Adrenal gland (tissue), 12 donors: ENCODE results near the gene RNF141. TPM values are rescaled to one million over a fixed set of nuclear protein-coding genes. Genes with fewer than 3 reads are reported as not detected.
A peak's percentile ranks its signal among the peaks of the same experiment; 100 is the strongest.

Experiments used
- DNase-seq, 7 donors: peaks; one replicate each; pipeline ENCODE4 v3.0.0-alpha.2; 2019 to 2020
- H3K27ac ChIP-seq, 5 donors: fragments of 200-600 bp; sonication (generic) in 4 of 5; 1 replicate in 3 of 5; 2 replicates in 2 of 5; pipeline versions ENCODE4 v1.5.1 to v1.8.0; 2016 to 2020; ENCODE audit warnings: mild to moderate bottlenecking in 1 of 5
- H3K27me3 ChIP-seq: fragments of 200-600 bp; 2 replicates; pipeline ENCODE4 v1.8.0; 2021
- H3K36me3 ChIP-seq, 2 donors: fragments of 200-600 bp; replicated peaks in 1 of 2; 1 replicate in 1 of 2; 2 replicates in 1 of 2; pipeline versions ENCODE4 v1.5.1 to v1.8.0; 2018 to 2022
- H3K4me1 ChIP-seq, 2 donors: fragments of 200-600 bp; replicated peaks in 1 of 2; 1 replicate in 1 of 2; 2 replicates in 1 of 2; pipeline versions ENCODE4 v1.5.1 to v1.8.0; 2018 to 2021
- H3K4me3 ChIP-seq, 4 donors: fragments of 200-600 bp; sonication (generic) in 3 of 4; one replicate each; pipeline ENCODE4 v1.5.1; 2016 to 2018
- H3K9me3 ChIP-seq, 3 donors: fragments of 200-600 bp; sonication (generic) in 1 of 3; replicated peaks in 1 of 3; 1 replicate in 2 of 3; 2 replicates in 1 of 3; pipeline versions ENCODE4 v1.5.1 to v1.8.0; 2016 to 2021
- CTCF ChIP-seq, 6 experiments: fragments of 450-650 bp in 4 of 6; fragments of 200-600 bp in 2 of 6; sonication (generic) in 1 of 6; IDR thresholded peaks; 1 replicate in 5 of 6; 2 replicates in 1 of 6; pipeline versions ENCODE4 v1.5.1 to v1.8.0; 2016 to 2021; ENCODE audit warnings: antibody characterized with exemption in 6 of 6, mild to moderate bottlenecking in 2 of 6, moderate library complexity in 1 of 6
- POLR2A ChIP-seq, 2 donors: fragments of 450-650 bp; IDR thresholded peaks; one replicate each; pipeline ENCODE4 v1.6.1; 2017; ENCODE audit warnings: antibody characterized with exemption in 2 of 2, mild to moderate bottlenecking in 2 of 2, moderate library complexity in 1 of 2
- WGBS, 4 donors: extraction: QIAGEN DNeasy Blood & Tissue Kit in 2 of 4; methylation state at CpG; one replicate each; pipeline versions ENCODE4 v1.1.5 to v1.1.7; 2013 to 2017; 5-methylcytosine and 5-hydroxymethylcytosine counted together
- intact Hi-C, 2 donors: fragments of 100-400 bp; cut with DNase I; formaldehyde crosslinking; loops; one replicate each; pipeline versions ENCODE4 v1.14.1 to v1.15.0; 2022 to 2023
- polyA plus RNA-seq, 3 donors: library from polyadenylated mRNA; stranded (reverse); fragments of 200-250 nt in 2 of 3; fragments of 350-450 nt in 1 of 3; fragmentation: Illumina TruSeq in 1 of 3; extraction: RNeasy Lipid Tissue Mini Kit (QIAGEN cat#74804) in 1 of 3; gene quantifications; one replicate each; pipeline ENCODE4 v1.2.3, GENCODE V29; 2013 to 2014
- total RNA-seq, 9 donors: library from RNA; depleted of rRNA in 4 of 9; stranded (reverse); fragments of >200 nt in 4 of 9; fragments of 120-200 nt in 1 of 9; fragmentation: NEBNext Ultra II Directional in 1 of 9; extraction: Animal tissue kit (Norgen Biotek cat#: 25700) in 1 of 9; gene quantifications; one replicate each; pipeline versions ENCODE4 v1.1.0 to v1.2.4, GENCODE V29; 2013 to 2023
- donor health status: healthy with polysubstance abuse.
- donor health status: Bipolar disorder and iron deficiency.
- donor health status: DM: yes; HTN: yes; CAD: no.
- donor health status: DM: no; HTN: no; CAD: no.
- donor health status: DM: no; HTN: no; CAD: no.
- donor health status: DM: yes; HTN: yes; CAD: no.

RNF141 gene
- total and polyA plus RNA-seq, 12 donors = 10.3 to 109 (median 56.1) TPM

- peaks cover 0 to 21% of the 10 kb centered on the region in 2 donors for H3K36me3 ChIP-seq
- H3K9me3 ChIP-seq = no peaks in the 10 kb centered on the region
- WGBS, 4 donors = 78 to 90% (median 83%) methylated on average over 3 of the region's 3 CpGs
- intact Hi-C loops = loop anchor here in 1 of 2 donors (10.0 kb wide), 1 partner anchor 171 kb away; no protein-coding TSS in a partner anchor
- DNase-seq = no peak
- peaks cover 13 to 24% of the 10 kb centered on the region in 2 donors for H3K4me1 ChIP-seq
- no peaks in the 10 kb centered on the region for H3K27me3 ChIP-seq
- no peak for TF ChIP-seq POLR2A (IDR thresholded peaks at IDR 0.05)
- no peak for TF ChIP-seq CTCF (IDR thresholded peaks at IDR 0.05)
- H3K4me3 ChIP-seq = no peak overlapping the region
- peak overlapping the region in 2 of 5 donors; percentile 29 to 90 for H3K27ac ChIP-seq
Measured at GRCh38 chr11:10564030-10564429, 23.0 kb upstream of the RNF141 start.

GRCh38 chr11:10561947-10562346, 21.0 kb upstream of the RNF141 start:
- TF ChIP-seq CTCF (IDR thresholded peaks at IDR 0.05) (no peak), POLR2A (IDR thresholded peaks at IDR 0.05) (no peak)
- intact Hi-C loops = loop anchor here in 1 of 2 donors (10.0 kb wide), 1 partner anchor 173 kb away; no protein-coding TSS in a partner anchor

GRCh38 chr11:10561043-10561818, 20.2 kb upstream of the RNF141 start:
- peaks cover 0 to 15% of the 10 kb centered on the region in 2 donors for H3K4me1 ChIP-seq
- intact Hi-C loops = loop anchor here in 1 of 2 donors (10.0 kb wide), 1 partner anchor 174 kb away; no protein-coding TSS in a partner anchor
- H3K36me3 ChIP-seq = peaks cover 0 to 28% of the 10 kb centered on the region in 2 donors
- TF ChIP-seq CTCF (IDR thresholded peaks at IDR 0.05) = no peak
- TF ChIP-seq POLR2A (IDR thresholded peaks at IDR 0.05) = no peak
- H3K9me3 ChIP-seq = no peaks in the 10 kb centered on the region
- H3K4me3 ChIP-seq = no peak overlapping the region
- DNase-seq = no peak
- no peak overlapping the region for H3K27ac ChIP-seq
- H3K27me3 ChIP-seq = no peaks in the 10 kb centered on the region
- WGBS, 4 donors = 55 to 68% (median 65%) methylated on average over 3 of the region's 3 CpGs

More at GRCh38 chr11:10561947-10562346, 21.0 kb upstream of the RNF141 start:
- DNase-seq = no peak
- H3K4me3 ChIP-seq = no peak overlapping the region
- no peaks in the 10 kb centered on the region for H3K9me3 ChIP-seq
- peaks cover 0 to 19% of the 10 kb centered on the region in 2 donors for H3K4me1 ChIP-seq
- H3K27me3 ChIP-seq = no peaks in the 10 kb centered on the region
- no peak overlapping the region for H3K27ac ChIP-seq
- peaks cover 0 to 28% of the 10 kb centered on the region in 2 donors for H3K36me3 ChIP-seq
- 67 to 86% (median 77%) methylated on average over 1 of the region's 1 CpG for WGBS, 4 donors

- Histone ChIP-seq H3K9me3 (no peaks in the 10 kb centered on the region), H3K27ac (no peak overlapping the region), H3K27me3 (no peaks in the 10 kb centered on the region), H3K4me1 (peaks cover 0 to 6% of the 10 kb centered on the region in 2 donors), H3K36me3 (peaks cover 0 to 21% of the 10 kb centered on the region in 2 donors), H3K4me3 (no peak overlapping the region)
- DNase-seq = no peak
- intact Hi-C loops = no loop called here
- TF ChIP-seq CTCF (IDR thresholded peaks at IDR 0.05) = no peak
- TF ChIP-seq POLR2A (IDR thresholded peaks at IDR 0.05) = no peak
- WGBS, 4 donors = 76 to 90% (median 88%) methylated on average over 3 of the region's 3 CpGs
Measured at GRCh38 chr11:10558288-10558687, 17.3 kb upstream of the RNF141 start.
